GM19351 (cell line): ENCODE data around the gene CPTP.

ENCODE experiments used
- ATAC-seq: cut with Tn5 transposase; IDR thresholded peaks from one replicate; pipeline ENCODE4 v1.9.1; 2021; ENCODE audit warnings: mild to moderate bottlenecking, moderate library complexity; ENCODE audit not compliant: unreplicated experiment

Gene CPTP

DNA sequence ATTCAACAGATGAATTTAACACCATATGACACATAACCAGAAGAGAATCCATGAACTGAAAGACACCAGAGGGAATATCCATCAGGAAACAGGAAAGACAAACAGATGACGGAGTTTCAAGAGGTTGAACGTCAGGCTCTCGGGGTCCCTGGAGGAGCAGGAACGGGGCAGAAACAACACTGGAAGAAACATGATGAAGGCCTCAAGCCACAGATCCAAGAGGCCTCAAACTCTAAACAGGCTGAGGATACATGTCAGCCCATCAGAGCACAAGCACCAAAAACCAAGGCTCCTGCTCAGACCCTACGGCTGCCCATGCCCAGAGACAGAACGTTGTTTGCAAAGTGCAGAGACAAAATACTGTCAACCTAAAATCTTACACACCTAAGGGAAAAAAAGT lies 7.2 kb upstream of the CPTP start:
- no peak for ATAC-seq

DNA sequence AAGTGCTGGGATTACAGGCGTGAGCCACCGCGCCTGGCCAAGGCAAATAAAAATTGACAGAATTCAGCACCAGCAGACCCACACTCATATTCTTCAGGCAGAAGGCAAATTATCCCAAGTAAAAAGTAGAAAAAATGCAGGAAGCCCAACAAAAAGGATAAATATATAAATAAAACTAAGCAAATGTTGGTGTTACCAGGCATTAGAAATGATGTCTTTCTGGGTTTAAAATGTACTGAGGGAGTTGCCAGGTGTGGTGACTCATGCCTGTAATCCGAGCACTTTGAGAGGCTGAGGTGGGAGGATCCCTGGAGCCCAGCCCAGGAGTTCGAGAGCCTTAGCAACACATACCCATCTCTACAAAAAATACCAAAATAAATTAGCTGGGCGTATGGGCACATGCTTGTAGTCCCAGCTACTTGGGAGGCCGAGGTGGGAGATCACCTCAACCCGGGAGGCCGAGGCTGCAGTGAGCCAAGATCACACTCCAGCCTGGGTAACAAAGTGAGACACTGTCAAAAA lies 6.4 kb upstream of the CPTP start:
- ATAC-seq = no peak

DNA sequence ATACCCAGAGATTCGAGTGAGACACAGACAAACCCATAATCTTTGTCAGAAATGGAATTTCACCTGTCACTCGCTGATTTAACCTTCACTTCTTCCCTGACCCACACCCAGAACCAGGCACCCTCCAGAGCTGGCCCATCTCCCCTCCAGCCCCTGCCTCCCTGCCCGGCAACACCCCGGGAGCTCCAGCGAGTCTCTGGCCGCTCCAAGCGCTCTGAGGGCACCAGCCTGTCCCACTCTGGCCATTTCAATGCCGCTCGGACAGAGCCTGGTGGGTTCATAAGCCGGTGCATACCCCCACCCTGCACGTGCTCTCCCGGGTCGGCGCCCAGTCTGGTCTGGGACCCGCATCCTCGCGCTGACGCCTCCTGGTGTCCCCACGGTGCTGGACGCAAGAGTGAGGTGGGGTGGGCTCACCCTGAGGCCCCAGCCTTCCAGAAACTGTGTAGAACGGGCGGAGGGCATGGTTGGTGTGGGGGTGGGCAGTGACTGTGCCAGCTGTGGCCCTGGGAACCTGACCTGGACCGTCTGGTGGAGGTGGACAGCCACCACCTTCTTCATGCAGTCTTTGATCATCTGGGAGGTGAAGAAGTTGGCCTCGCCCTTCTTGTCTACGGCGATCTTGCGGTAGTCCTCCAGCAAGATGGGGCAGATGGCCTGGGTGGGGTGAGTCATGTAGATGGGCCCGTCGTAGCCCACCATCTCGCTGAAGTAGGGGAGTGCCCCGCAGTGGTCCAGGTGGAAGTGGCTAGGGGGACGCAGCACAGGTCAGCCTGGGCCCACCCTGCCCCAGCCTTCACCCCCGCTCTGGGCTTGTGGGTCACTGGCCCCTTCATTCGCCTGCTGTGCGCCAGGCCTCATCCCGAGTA lies 5.6 kb upstream of the CPTP start:
- ATAC-seq = no peak

DNA sequence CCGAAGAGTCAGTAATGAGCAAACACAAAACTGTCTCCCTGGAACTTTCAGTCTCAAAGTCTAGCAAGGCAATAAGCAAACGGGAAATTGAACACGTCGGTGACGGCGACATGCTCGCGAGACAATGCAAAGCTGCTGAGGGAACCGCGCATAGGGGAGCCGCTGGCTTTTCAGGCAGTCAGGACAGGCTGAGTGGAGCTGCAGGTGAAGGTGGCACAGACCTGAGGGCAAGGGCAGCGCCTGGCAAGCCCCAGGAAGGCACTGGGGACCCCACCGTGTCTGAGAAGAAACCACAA lies 5.0 kb upstream of the CPTP start:
- no peak for ATAC-seq

DNA sequence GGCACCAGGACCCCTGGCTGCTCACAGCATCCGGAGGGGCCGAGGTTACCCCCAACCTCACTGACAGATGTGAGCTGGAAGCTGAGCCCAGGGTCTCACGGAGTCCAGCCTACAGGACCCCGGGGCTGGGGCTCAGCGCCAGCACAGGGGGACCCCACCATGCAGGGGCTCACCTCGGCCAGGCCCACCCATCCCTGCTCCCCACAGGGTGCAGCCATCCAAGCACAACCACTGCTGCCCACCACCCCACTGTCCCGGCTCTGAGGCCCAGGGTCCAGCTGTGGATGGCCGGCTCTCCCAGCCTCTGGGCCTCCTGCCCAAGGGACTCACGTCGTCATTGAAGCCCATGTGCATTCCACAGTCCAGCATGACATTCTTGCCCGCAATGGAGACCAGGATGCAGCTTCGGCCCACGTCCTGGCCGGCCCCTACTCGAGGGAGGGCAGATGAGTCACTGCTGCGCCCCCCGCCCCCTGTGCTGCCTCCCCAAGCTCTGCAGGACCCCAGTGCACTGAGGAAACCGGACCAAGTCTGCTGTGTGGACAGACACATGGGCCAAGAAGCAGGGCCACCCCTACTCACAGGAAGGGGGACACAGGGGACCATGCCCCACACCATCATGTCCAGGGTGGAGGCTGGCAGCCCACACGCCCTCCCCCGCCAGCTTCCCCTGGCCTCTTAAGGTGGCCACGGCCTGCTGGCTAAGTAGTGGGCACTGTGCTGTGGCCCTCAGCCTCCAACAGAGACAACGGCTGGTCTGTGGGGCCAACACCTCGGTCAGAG lies 3.7 kb upstream of the CPTP start:
- no peak for ATAC-seq

DNA sequence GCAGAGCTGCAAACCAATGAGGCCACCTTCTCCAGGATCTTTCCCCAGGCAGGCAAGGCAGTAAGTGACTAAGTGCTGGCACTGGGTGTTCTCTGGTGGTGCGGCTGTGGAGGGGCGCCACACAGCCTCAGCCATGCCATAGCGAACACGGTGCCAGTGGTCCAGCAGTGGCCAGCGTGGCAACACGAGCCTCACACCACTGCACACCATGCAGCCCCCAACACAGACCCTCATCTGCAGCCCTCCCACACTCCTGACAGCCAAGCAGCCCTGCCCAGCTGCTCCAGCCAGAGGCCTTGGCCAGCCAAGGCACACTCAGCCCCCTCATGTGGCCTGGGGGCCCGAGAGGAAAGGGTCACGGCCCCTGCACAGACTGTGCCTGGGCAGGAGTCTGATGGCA lies 3.1 kb upstream of the CPTP start:
- no peak for ATAC-seq

DNA sequence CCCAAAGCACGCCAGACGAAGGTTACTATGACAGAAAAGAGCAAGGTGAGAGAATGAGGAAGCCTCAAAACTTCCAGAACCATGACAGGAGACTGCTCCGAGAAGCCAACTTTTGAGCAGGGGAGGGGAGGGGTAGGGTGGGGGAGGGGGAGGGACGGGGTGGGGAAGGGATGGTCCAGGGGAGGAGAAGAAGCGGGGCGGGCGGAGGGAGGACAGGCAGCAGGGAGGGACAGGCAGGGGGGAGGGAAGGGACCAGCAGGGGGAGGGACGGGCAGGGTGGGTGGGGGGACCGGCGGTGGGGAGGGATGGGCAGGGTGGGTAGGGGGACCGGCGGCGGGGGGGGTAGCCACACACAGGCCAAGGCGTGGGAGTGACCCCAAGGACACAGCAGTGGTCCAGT lies 2.2 kb upstream of the CPTP start:
- no peak for ATAC-seq

DNA sequence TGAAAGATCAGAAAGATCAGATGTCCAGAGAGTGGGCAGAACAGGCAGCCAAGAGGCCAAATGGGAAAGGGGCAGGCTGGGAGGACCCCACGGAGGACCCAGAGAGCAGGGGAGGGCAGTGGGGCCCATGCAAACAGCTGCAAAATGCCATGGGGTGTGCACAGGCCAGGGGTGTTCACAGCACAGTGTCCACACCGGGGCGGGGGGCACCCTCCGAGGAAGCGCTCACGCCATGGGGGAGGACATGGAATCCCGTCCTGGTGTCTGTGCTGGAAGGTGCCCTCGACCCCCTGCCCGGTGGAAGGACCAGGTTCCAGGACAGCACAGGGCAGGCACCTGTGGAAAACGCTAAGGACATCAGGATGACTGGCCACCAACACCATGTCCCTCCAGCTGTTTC lies 1.6 kb upstream of the CPTP start:
- no peak for ATAC-seq

DNA sequence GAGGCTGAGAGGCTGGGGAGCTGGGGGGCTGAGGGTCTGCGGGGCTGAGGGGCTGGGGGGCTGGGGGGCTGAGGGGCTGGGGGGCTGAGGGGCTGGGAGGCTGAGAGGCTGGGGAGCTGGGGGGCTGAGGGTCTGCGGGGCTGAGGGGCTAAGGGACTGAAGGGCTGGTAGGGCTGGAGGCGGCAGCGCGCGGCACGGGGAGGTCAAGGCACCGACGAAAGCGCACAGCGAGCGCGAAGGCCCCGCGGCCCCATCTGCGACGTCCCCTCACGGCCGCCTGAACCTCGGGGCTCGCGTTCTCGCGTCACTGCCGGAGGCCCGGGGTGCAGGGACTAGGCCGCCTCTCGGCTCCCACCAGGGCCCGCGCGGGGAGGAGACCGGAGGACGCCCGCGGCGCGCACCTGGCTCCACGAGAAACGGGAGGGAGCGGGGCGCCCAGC lies 498 bp upstream of the CPTP start:
- peak; percentile 42 for ATAC-seq

DNA sequence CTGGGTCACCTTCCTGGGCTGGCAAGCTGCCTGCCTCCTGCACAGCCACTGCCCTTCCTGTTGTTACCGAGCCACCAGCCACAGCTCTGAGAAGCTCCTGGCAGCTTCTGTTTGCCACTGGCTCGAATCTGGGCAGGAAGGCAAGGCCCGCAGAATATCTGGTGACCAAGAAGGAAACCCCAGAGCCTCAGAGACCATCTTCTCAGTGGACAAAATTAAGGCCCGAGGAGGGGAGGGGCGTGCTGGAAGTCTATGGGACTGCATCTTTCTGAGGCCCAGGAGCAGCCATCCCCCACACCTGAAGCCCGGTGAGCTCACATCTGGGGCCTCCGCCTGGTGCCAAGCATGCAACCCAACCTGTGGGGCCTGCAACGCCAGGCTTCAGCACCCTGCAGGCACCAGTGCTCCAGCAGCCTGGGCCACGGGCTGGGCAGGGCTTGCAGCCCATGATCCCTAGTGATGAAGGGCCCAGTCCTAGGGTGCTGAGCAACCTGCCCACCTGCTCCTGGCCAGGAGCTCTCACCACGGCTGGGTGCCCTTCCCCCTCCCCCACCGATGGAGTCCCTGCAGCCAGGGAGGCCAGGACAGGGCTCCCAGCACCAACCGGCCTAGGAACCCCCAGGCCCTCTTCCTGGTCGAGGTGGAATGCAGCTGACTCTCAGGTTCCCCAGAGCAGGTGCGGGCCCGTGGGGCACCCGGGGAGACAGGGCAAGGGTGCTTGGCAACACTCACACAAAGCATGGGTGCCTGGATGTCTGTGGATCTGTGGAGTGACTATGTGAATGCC lies 879 bp downstream of the CPTP start:
- ATAC-seq = no peak

DNA sequence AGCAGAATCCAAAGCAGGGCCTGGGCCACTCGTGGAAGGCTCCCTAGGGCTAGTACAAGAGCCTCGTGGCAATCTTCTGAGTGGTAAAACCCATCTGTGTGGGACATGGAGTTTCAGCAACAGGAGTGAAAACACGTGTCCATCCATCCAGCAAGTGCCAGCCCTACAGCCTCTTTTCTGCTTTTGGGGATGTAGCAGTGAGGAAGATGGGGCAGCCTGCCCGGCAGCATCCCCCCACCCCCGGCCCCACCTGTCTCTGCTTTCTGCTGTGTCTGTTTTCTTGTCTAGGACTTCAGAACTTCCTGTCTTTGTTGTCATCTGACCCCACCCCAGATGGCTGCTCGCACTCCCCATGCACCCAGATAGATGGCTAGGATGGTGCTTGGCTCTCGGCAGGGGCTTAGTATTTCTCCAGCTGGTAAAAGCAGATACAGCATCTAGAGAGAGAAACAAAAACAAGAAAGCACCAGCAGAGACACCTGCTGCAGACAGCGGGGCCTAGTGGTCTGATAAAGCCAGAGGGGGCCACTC lies 1.5 kb downstream of the CPTP start:
- no peak for ATAC-seq

DNA sequence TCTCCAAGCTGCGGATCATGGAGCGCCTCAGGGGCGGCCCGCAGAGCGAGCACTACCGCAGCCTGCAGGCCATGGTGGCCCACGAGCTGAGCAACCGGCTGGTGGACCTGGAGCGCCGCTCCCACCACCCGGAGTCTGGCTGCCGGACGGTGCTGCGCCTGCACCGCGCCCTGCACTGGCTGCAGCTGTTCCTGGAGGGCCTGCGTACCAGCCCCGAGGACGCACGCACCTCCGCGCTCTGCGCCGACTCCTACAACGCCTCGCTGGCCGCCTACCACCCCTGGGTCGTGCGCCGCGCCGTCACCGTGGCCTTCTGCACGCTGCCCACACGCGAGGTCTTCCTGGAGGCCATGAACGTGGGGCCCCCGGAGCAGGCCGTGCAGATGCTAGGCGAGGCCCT lies 2.7 kb downstream of the CPTP start:
- no peak for ATAC-seq

DNA sequence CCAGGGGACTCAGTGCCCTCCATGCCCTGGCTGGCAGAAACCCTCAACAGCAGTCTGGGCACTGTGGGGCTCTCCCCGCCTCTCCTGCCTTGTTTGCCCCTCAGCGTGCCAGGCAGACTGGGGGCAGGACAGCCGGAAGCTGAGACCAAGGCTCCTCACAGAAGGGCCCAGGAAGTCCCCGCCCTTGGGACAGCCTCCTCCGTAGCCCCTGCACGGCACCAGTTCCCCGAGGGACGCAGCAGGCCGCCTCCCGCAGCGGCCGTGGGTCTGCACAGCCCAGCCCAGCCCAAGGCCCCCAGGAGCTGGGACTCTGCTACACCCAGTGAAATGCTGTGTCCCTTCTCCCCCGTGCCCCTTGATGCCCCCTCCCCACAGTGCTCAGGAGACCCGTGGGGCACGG lies 3.7 kb downstream of the CPTP start:
- ATAC-seq = no peak

DNA sequence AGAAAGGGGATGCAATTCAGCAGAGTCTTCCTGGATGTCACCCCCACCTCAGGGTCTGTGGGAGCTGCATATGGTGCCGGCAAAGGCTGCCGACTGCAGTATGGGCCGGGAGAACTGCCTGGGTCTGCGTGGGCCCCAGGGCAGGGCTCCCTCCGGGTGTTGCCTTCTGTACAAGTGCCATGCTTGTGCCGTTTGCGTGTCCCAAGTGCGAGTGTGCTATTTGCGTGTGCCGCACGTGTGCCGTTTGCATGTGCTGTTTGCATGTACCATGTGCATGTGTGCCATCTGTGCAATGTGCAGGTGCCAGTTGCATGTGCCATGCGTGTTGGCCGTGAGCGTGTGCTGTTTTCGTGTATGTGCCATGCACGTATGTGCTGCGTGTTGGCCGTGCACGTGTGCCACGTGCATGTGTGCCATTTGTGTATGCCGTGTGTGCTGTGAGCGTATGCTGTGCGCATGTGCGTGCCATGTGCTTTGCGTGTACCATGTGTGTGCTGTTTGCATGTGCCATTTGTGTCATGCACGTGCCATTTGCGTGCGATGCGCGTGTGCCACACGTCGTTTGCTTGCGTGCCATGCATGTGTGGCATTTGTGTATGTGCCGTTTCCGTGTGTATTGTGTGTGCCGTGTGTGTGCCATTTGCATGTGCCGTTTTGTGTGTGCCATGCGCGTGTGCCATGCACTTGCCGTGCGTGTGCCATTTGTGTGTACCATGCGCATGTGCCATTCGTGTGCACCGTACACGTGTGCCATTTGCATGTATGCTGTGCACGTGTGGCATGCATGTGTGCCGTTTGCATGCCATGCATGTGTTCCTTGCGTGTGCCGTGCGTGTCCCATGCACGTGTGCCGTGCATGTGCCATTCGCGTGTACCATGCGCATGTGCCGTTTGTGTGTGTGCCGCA lies 5.0 kb downstream of the CPTP start:
- no peak for ATAC-seq

DNA sequence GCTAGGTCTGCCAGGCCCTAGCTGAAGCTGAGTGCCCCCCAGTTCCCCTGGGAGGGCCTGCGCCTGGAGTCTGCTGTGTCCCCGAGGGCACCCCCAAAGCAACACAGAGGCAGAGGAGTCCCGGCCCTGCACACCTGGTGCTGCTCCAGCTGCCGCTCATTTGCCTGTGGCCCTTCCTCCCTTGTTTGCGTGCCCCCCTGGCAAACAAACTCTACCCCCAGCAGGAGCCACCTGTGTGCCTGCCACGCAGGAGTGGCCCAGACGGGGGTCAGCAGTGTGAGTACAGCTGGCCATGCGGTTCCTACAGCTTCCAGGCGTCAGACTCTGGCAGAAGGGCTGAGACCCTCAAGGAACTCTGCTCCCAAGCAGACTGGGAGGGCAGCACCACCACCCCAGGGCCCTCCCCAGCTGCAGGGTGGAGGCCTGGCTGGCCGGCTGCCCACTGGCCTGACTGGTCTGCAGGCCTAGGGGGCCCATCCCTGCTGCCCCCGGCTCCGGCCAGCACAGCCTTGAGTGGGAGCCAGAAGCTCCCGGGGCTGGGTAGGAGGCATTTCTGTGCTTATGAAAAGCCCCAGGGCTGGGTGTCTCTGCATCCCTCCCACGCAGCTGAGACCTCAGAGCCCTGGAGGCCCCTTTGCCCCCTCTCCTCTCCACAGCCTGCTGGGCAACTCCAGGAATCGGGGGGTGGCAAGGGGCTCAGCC lies 5.9 kb downstream of the CPTP start:
- ATAC-seq = no peak

DNA sequence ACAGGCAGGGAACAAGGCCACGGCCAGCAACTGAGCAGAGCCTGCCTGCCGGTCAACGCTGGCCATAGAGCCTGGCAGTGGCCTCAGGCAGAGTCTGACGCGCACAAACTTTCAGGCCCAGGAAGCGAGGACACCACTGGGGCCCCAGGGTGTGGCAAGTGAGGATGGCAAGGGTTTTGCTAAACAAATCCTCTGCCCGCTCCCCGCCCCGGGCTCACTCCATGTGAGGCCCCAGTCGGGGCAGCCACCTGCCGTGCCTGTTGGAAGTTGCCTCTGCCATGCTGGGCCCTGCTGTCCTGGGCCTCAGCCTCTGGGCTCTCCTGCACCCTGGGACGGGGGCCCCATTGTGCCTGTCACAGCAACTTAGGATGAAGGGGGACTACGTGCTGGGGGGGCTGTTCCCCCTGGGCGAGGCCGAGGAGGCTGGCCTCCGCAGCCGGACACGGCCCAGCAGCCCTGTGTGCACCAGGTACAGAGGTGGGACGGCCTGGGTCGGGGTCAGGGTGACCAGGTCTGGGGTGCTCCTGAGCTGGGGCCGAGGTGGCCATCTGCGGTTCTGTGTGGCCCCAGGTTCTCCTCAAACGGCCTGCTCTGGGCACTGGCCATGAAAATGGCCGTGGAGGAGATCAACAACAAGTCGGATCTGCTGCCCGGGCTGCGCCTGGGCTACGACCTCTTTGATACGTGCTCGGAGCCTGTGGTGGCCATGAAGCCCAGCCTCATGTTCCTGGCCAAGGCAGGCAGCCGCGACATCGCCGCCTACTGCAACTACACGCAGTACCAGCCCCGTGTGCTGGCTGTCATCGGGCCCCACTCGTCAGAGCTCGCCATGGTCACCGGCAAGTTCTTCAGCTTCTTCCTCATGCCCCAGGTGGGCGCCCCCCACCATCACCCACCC lies 6.7 kb downstream of the CPTP start, which contains the start of gene TAS1R3:
TAS1R3 (plus strand) TSS at position 213 of the 898 bp plus-strand sequence; CDS start at position 279, 66 bp downstream.
- no peak for ATAC-seq

DNA sequence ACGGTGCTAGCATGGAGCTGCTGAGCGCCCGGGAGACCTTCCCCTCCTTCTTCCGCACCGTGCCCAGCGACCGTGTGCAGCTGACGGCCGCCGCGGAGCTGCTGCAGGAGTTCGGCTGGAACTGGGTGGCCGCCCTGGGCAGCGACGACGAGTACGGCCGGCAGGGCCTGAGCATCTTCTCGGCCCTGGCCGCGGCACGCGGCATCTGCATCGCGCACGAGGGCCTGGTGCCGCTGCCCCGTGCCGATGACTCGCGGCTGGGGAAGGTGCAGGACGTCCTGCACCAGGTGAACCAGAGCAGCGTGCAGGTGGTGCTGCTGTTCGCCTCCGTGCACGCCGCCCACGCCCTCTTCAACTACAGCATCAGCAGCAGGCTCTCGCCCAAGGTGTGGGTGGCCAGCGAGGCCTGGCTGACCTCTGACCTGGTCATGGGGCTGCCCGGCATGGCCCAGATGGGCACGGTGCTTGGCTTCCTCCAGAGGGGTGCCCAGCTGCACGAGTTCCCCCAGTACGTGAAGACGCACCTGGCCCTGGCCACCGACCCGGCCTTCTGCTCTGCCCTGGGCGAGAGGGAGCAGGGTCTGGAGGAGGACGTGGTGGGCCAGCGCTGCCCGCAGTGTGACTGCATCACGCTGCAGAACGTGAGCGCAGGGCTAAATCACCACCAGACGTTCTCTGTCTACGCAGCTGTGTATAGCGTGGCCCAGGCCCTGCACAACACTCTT lies 7.6 kb downstream of the CPTP start:
- no peak for ATAC-seq
